Measurements from ENCODE around the gene C6orf163. TPM values are rescaled to one million over a fixed set of nuclear protein-coding genes. Genes with fewer than 3 reads are reported as not detected.
A peak's percentile ranks its signal among the peaks of the same experiment; 100 is the strongest.

C6orf163 gene
- total RNA-seq, 2 experiments from 2014 or later = 1.3 to 1.4 TPM

DNA sequence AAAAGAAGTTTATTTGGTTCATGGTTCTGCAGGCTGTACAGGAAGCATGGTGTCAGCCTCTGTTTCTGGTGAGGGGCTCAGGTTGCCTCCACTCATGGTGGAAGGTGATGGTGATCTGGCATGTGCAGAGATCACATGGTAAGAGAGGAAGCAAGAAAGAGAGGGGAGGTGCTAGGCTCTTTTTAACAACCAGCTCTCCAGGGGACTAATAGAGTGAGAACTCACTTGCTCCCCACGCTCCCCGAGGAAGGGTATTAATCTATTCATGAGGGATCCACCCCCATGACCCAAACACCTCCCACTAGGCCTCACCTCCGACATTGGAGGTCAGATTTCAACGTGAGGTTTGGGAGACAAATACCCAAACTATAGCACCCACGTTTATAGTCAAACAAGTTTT, 11.6 kb upstream of the C6orf163 start:
- DNase-seq (no peak), ATAC-seq (no peak)
- Mint-ChIP-seq H3K4me1 (ENCODE audit: low read depth) (peaks cover 21% of the 10 kb centered on the region), H3K4me3 (no peak overlapping the region), H3K36me3 (ENCODE audit: low read depth) (peaks cover 18% of the 10 kb centered on the region), H3K27ac (no peak overlapping the region), H3K27me3 (no peaks in the 10 kb centered on the region), H3K9me3 (peaks cover 5% of the 10 kb centered on the region)
- ChIA-PET POLR2A (no interaction called here), CTCF (no interaction called here)
- intact Hi-C loops (cut with micrococcal nuclease) = no loop called here
- TF ChIP-seq, protein P1, sequence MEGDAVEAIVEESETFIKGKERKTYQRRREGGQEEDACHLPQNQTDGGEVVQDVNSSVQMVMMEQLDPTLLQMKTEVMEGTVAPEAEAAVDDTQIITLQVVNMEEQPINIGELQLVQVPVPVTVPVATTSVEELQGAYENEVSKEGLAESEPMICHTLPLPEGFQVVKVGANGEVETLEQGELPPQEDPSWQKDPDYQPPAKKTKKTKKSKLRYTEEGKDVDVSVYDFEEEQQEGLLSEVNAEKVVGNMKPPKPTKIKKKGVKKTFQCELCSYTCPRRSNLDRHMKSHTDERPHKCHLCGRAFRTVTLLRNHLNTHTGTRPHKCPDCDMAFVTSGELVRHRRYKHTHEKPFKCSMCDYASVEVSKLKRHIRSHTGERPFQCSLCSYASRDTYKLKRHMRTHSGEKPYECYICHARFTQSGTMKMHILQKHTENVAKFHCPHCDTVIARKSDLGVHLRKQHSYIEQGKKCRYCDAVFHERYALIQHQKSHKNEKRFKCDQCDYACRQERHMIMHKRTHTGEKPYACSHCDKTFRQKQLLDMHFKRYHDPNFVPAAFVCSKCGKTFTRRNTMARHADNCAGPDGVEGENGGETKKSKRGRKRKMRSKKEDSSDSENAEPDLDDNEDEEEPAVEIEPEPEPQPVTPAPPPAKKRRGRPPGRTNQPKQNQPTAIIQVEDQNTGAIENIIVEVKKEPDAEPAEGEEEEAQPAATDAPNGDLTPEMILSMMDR (IDR thresholded peaks at IDR 0.05) = no peak

DNA sequence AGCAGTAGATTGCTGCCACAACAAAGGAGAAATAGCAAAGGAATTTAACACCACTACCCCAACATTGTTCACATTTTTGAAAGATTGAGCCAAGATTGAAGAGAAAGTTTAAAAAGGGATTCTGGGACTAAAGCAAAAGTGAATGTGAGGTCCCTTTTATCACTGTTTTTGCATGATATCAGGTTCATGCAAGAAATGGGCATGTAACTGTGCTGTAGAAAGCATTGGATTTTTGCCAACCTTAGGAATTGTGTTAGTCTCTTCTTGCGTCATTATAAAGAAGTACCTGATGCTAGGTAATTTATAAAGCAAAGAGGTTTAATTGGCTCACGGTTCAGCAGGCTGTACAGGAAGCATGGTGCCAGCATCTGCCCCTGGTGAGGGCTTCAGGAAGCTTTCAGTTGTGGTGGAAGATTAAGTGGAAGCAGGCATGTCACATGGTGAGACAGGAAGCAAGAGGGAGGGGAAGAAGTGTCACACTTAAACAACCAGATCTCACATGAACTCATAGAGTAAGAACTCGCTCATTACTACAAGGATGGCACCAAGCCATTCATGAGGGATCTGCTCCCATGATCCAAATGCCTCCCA, 10.9 kb upstream of the C6orf163 start:
- ChIA-PET POLR2A (interaction anchor here (0.6 kb wide), 1 partner anchor 652 kb away, joined by 3 read pairs; no protein-coding TSS in a partner anchor), CTCF (interaction anchor here (1.4 kb wide), 1 partner anchor 71 kb away, joined by 3 read pairs; no protein-coding TSS in a partner anchor)
- intact Hi-C loops (cut with micrococcal nuclease) = no loop called here
- ATAC-seq = peak; percentile 53
- Mint-ChIP-seq H3K4me3 (no peak overlapping the region), H3K27me3 (no peaks in the 10 kb centered on the region), H3K27ac (peak overlapping the region; percentile 60), H3K9me3 (peaks cover 5% of the 10 kb centered on the region), H3K36me3 (ENCODE audit: low read depth) (peaks cover 21% of the 10 kb centered on the region), H3K4me1 (ENCODE audit: low read depth) (peaks cover 21% of the 10 kb centered on the region)
- TF ChIP-seq, protein P1 (IDR thresholded peaks at IDR 0.05) = no peak
- DNase-seq = peak; percentile 13

DNA sequence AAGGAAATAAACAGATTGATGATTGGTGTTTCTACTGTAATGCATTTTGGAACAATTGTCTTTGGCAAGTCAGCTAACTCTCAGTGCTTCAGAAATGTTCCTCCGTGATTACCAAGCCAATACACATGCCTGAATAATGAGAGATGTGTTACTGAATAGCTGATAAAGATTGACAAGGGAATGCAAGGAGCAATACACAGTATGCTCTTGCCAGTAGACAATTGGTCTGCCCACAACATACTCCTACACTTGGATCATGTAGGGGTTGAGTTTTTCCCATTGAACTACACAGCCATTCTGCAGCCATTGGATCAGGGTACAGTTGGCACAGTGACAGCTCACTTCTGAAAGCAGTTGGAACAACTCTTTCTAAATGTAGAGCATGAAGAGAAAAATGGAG, 9.9 kb upstream of the C6orf163 start:
- intact Hi-C loops (cut with micrococcal nuclease) = no loop called here
- Mint-ChIP-seq H3K4me3 (no peak overlapping the region), H3K9me3 (peaks cover 5% of the 10 kb centered on the region), H3K27ac (no peak overlapping the region), H3K4me1 (ENCODE audit: low read depth) (peaks cover 20% of the 10 kb centered on the region), H3K36me3 (ENCODE audit: low read depth) (peaks cover 21% of the 10 kb centered on the region), H3K27me3 (no peaks in the 10 kb centered on the region)
- ATAC-seq (no peak), DNase-seq (no peak)
- POLR2A ChIA-PET = no interaction called here
- CTCF ChIA-PET = interaction anchor here (1.4 kb wide), 1 partner anchor 70 kb away, joined by 3 read pairs; no protein-coding TSS in a partner anchor
- TF ChIP-seq, protein P1 (IDR thresholded peaks at IDR 0.05) = no peak

DNA sequence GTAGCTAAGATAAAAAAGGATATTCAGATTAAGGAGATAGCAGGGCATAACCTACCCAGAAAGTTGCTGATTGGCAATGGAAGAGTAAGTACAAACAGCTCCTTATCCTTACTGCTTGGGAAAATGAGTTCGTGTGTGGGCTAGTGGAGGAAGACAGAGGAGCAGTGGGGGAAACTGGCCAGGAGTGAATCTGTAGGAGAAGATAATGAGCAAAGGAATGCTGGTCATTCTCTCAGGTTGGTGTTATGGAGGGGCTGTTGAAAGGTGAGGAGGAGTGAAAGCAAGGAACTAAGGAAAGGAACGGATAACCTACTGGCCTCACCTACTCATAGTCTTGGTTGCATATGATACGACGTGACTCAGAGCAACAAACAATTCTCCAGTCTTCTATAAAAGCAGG, 8.2 kb upstream of the C6orf163 start:
- Mint-ChIP-seq H3K9me3 (peaks cover 5% of the 10 kb centered on the region), H3K4me3 (no peak overlapping the region), H3K36me3 (ENCODE audit: low read depth) (peaks cover 24% of the 10 kb centered on the region), H3K27me3 (no peaks in the 10 kb centered on the region), H3K4me1 (ENCODE audit: low read depth) (peaks cover 14% of the 10 kb centered on the region), H3K27ac (no peak overlapping the region)
- DNase-seq (no peak), ATAC-seq (no peak)
- ChIA-PET CTCF (interaction anchor here (0.8 kb wide), 1 partner anchor 14 kb away, joined by 4 read pairs; no protein-coding TSS in a partner anchor), POLR2A (no interaction called here)
- intact Hi-C loops (cut with micrococcal nuclease) = no loop called here
- TF ChIP-seq, protein P1 (IDR thresholded peaks at IDR 0.05) = no peak

DNA sequence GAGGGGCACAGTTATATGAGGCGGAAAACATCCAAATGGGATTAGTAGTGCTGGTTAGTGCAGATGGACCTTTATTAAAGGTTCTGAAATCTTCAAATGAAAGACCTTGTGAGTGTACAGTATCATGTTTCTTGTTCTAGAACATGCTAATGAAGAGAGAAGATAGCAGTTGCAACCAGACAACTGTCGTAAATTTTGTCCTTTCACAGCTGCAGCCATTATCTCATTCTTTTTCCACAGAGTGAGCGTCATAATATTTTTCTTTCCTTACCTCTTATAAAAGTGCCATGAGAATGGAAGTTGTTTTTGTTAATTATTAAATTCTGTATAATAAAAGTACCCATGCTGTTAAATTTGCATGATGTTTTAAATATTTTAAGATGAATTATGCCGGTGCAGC, 4.4 kb upstream of the C6orf163 start:
- ATAC-seq = no peak
- intact Hi-C loops (cut with micrococcal nuclease) = no loop called here
- Mint-ChIP-seq H3K4me1 (ENCODE audit: low read depth) (no peaks in the 10 kb centered on the region), H3K9me3 (no peaks in the 10 kb centered on the region), H3K36me3 (ENCODE audit: low read depth) (peaks cover 14% of the 10 kb centered on the region), H3K27me3 (no peaks in the 10 kb centered on the region), H3K27ac (no peak overlapping the region), H3K4me3 (no peak overlapping the region)
- DNase-seq = no peak
- TF ChIP-seq, protein P1 (IDR thresholded peaks at IDR 0.05) = no peak
- ChIA-PET CTCF (interaction anchor here (0.9 to 1.0 kb wide), 2 partner anchors 9 to 19 kb away, joined by 3 to 6 read pairs; no protein-coding TSS in a partner anchor), POLR2A (no interaction called here)
